GM12878 (cell line): Measurements from ENCODE around the gene TBXAS1. TPM values are rescaled to one million over a fixed set of nuclear protein-coding genes. Genes with fewer than 3 reads are reported as not detected.

Experiments
- ATAC-seq: fragments of 200-7000 bp; cut with Tn5 transposase; 3 replicates; pipeline ENCODE4 v1.9.1; 2020; ENCODE audit warnings: mild to moderate bottlenecking, moderate library complexity
- BruUV-seq: library from RNA; stranded (reverse); fragments of 400-500 nt; replicated peaks from 2 replicates; lab custom pipeline; 2021; lab: Mats Ljungman, UMichigan
- CTCF ChIA-PET: fragments of 300-600 bp; sonication (Branson Sonifier 250); formaldehyde crosslinking; extraction: SDS; loops from one replicate; lab custom pipeline; 2021; ENCODE audit warnings: inconsistent platforms; lab: Yijun Ruan, JAX
- POLR2A ChIA-PET: fragments of 350-600 bp; formaldehyde crosslinking; extraction: SDS; loops from one replicate; lab custom pipeline; 2021; ENCODE audit warnings: inconsistent platforms; lab: Charles Lee
- RAD21 ChIA-PET: fragments of 300-600 bp; sonication (Branson Sonifier 250); formaldehyde crosslinking; loops from one replicate; lab custom pipeline; 2023; ENCODE audit warnings: antibody characterized with exemption; ENCODE audit not compliant: unreplicated experiment; lab: Charles Lee
- SMC1A ChIA-PET: fragments of 300-600 bp; sonication (Branson Sonifier 250); formaldehyde crosslinking; loops from one replicate; lab custom pipeline; 2023; ENCODE audit not compliant: unreplicated experiment, uncharacterized antibody; lab: Charles Lee
- DNase-seq: peaks from one replicate; pipeline ENCODE4 v3.0.0-alpha.2; 2011; ENCODE audit warnings: low read depth, low spot score
- FAIRE-seq: peaks from 3 replicates; lab custom pipeline; 2011; peaks lifted over from hg19 to GRCh38; lab: Jason Lieb, UNC
- H2AFZ ChIP-seq: 2 replicates; pipeline ENCODE4 v1.6.0; 2011; ENCODE audit warnings: low read depth, low read length, control low read depth; ENCODE audit not compliant: control insufficient read depth
- H3K27ac ChIP-seq: 2 replicates; pipeline ENCODE4 v1.5.1; 2011; ENCODE audit warnings: control low read depth; ENCODE audit not compliant: control insufficient read depth, insufficient read depth
- H3K27me3 ChIP-seq, 2 experiments: replicated peaks in 1 of 2; 2 replicates each; pipeline versions ENCODE4 v1.6.0 to v1.6.1; 2011; ENCODE audit warnings: low read length in 1 of 2; ENCODE audit not compliant: control insufficient read depth in 2 of 2, insufficient read depth in 2 of 2
- H3K36me3 ChIP-seq, 2 experiments: 2 replicates each; pipeline ENCODE4 v1.5.1; 2011; ENCODE audit warnings: low read length in 1 of 2; ENCODE audit not compliant: control insufficient read depth in 2 of 2, insufficient read depth in 2 of 2
- H3K4me1 ChIP-seq: 2 replicates; pipeline ENCODE4 v1.6.1; 2011; ENCODE audit warnings: mild to moderate bottlenecking, low read length, moderate library complexity, mixed read lengths; ENCODE audit not compliant: control insufficient read depth, insufficient read depth
- H3K4me2 ChIP-seq: 2 replicates; pipeline ENCODE4 v1.6.0; 2011; ENCODE audit warnings: control low read depth; ENCODE audit not compliant: control insufficient read depth, insufficient read depth
- H3K4me3 ChIP-seq: fragments of 200-600 bp; sonication (generic); 2 replicates; pipeline ENCODE4 v1.5.1; 2016
- H3K79me2 ChIP-seq: 2 replicates; pipeline ENCODE4 v1.6.0; 2011; ENCODE audit warnings: low read length; ENCODE audit not compliant: control insufficient read depth, insufficient read depth
- H3K9ac ChIP-seq: 2 replicates; pipeline ENCODE4 v1.8.0; 2011; ENCODE audit warnings: low read length, control low read depth, mixed read lengths; ENCODE audit not compliant: control insufficient read depth, insufficient read depth
- H3K9me3 ChIP-seq: replicated peaks from 3 replicates; pipeline ENCODE4 v1.5.1; 2011; ENCODE audit warnings: mild to moderate bottlenecking, low read length; ENCODE audit not compliant: control insufficient read depth, insufficient read depth
- H4K20me1 ChIP-seq: 2 replicates; pipeline ENCODE4 v1.6.0; 2011; ENCODE audit not compliant: control insufficient read depth, insufficient read depth
- CEBPB ChIP-seq, 2 experiments: fragments of 150-350 bp in 1 of 2; IDR thresholded peaks; 2 replicates each; pipeline ENCODE4 v1.6.1; 2012 to 2014; ENCODE audit warnings: low read depth in 2 of 2, low read length in 2 of 2, borderline replicate concordance in 1 of 2, inconsistent platforms in 1 of 2
- DPF2 ChIP-seq: fragments of 450-650 bp; IDR thresholded peaks from 2 replicates; pipeline ENCODE4 v1.6.1; 2017; ENCODE audit warnings: mild to moderate bottlenecking
- EED ChIP-seq: sonication (generic); IDR thresholded peaks from 2 replicates; pipeline ENCODE4 v1.6.1; 2016; ENCODE audit warnings: antibody characterized with exemption, low read depth
- JUNB ChIP-seq: IDR thresholded peaks from 2 replicates; pipeline ENCODE4 v1.6.1; 2016; ENCODE audit warnings: antibody characterized with exemption, mild to moderate bottlenecking
- KDM1A ChIP-seq: fragments of 200-600 bp; sonication (generic); IDR thresholded peaks from 2 replicates; pipeline ENCODE4 v1.6.1; 2016; ENCODE audit warnings: borderline replicate concordance
- MEF2A ChIP-seq: IDR thresholded peaks from 2 replicates; pipeline ENCODE4 v1.6.1; 2011; ENCODE audit warnings: low read depth, mild to moderate bottlenecking, low read length, moderate library complexity; ENCODE audit not compliant: insufficient read depth
- PAX8 ChIP-seq: fragments of 450-650 bp; IDR thresholded peaks from 2 replicates; pipeline ENCODE4 v1.6.1; 2017; ENCODE audit warnings: mild to moderate bottlenecking, moderate library complexity
- PML ChIP-seq: IDR thresholded peaks from 2 replicates; pipeline ENCODE4 v1.6.1; 2012; ENCODE audit warnings: low read length, inconsistent platforms
- RCOR1 ChIP-seq: conservative IDR thresholded peaks from 2 replicates; pipeline ENCODE4 v1.6.1; 2012; ENCODE audit warnings: low read depth, low read length, improper control_type of control experiment
- SPI1 ChIP-seq: IDR thresholded peaks from 2 replicates; pipeline ENCODE4 v1.6.1; 2011; ENCODE audit warnings: low read depth, mild to moderate bottlenecking, low read length, moderate library complexity, borderline replicate concordance; ENCODE audit not compliant: insufficient read depth
- WGBS: methylation state at CpG from one replicate; pipeline ENCODE4 v1.1.6; 2016; ENCODE audit warnings: low lambda C conversion rate; ENCODE audit not compliant: insufficient replicate concordance, insufficient coverage; ENCODE audit errors: missing lambda C conversion rate; 5-methylcytosine and 5-hydroxymethylcytosine counted together
- in situ Hi-C: fragments of 300-500 bp; cut with MboI; formaldehyde crosslinking; loops from 9 replicates; pipeline ENCODE4 v1.14.3; 2018; ENCODE audit warnings: mixed read lengths
- intact Hi-C: fragments of 100-400 bp; cut with micrococcal nuclease; formaldehyde crosslinking; loops from one replicate; pipeline ENCODE4 v1.14.2; 2022; ENCODE audit not compliant: unreplicated experiment
- polyA plus RNA-seq, 11 experiments: library from polyadenylated mRNA; depleted of rRNA in 4 of 11; unstranded in 6 of 11; stranded (reverse) in 5 of 11; fragments of >200 nt; fragmentation: Nextera tagmentation in 4 of 11; fragmentation: Illumina TruSeq in 1 of 11; extraction: Ambion mirVana in 4 of 11; extraction: Trizol in 1 of 11; gene quantifications; 1 replicate in 1 of 11; 2 replicates in 10 of 11; pipeline versions ENCODE4 v1.2.1 to v1.2.3, GENCODE V29; 2011 to 2016; ENCODE audit warnings: inconsistent platforms in 2 of 11, missing spikeins in 2 of 11, low read depth in 1 of 11
- total RNA-seq, 4 experiments: library from RNA; depleted of rRNA in 3 of 4; stranded (reverse); fragments of >200 nt in 3 of 4; fragmentation: Illumina TruSeq in 1 of 4; extraction: Trizol in 1 of 4; gene quantifications; 2 replicates each; pipeline versions ENCODE4 v1.2.1 to v1.2.3, GENCODE V29; 2013 to 2021
- TF ChIP-seq, protein P1 (sequence below): fragments of 450-650 bp; formaldehyde crosslinking; IDR thresholded peaks from 2 replicates; pipeline ENCODE4 v1.4.0; 2022; ENCODE audit warnings: mild to moderate bottlenecking, moderate library complexity
- TF ChIP-seq, protein P2 (sequence below): IDR thresholded peaks from 2 replicates; pipeline ENCODE4 v1.6.1; 2011; ENCODE audit warnings: mild to moderate bottlenecking, low read depth, low read length, moderate library complexity; ENCODE audit not compliant: insufficient replicate concordance
- TF ChIP-seq, protein P3 (sequence below): fragments of 150-350 bp; IDR thresholded peaks from 2 replicates; pipeline ENCODE4 v1.6.1; 2016; ENCODE audit warnings: low read depth, low read length

Gene TBXAS1
- total and polyA plus RNA-seq, 10 of the 15 experiments (the other 5 are each of a cell fraction or from before 2014, with no cell fraction given) = 1.5 to 32.7 (median 16.3) TPM

DNA sequence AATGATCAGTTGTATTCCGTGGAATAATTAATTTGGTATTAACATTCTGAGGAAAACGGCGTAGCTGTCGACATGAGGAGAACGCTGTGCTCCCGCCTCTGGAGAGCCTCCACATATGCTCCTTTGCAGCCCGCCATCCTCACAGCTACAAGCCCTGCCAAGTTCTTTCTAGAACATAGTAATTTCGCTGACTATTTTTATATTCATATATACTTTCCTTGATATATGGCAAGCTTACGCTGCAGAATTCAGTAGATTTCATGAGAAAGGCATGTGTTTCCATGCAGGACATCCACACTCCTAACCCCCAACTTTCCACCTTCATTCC is 45.2 kb downstream of the TBXAS1 start (continued):
- TF ChIP-seq, protein P1, sequence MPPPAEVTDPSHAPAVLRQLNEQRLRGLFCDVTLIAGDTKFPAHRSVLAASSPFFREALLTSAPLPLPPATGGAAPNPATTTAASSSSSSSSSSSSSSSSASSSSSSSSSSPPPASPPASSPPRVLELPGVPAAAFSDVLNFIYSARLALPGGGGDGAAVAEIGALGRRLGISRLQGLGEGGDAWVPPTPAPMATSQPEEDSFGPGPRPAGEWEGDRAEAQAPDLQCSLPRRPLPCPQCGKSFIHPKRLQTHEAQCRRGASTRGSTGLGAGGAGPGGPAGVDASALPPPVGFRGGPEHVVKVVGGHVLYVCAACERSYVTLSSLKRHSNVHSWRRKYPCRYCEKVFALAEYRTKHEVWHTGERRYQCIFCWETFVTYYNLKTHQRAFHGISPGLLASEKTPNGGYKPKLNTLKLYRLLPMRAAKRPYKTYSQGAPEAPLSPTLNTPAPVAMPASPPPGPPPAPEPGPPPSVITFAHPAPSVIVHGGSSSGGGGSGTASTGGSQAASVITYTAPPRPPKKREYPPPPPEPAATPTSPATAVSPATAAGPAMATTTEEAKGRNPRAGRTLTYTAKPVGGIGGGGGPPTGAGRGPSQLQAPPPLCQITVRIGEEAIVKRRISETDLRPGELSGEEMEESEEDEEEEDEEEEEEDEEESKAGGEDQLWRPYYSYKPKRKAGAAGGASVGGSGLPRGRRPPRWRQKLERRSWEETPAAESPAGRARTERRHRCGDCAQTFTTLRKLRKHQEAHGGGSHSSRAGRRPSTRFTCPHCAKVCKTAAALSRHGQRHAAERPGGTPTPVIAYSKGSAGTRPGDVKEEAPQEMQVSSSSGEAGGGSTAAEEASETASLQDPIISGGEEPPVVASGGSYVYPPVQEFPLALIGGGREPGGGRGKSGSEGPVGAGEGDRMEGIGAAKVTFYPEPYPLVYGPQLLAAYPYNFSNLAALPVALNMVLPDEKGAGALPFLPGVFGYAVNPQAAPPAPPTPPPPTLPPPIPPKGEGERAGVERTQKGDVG = no peak
- TF ChIP-seq, all 136 proteins: peak for 0

DNA sequence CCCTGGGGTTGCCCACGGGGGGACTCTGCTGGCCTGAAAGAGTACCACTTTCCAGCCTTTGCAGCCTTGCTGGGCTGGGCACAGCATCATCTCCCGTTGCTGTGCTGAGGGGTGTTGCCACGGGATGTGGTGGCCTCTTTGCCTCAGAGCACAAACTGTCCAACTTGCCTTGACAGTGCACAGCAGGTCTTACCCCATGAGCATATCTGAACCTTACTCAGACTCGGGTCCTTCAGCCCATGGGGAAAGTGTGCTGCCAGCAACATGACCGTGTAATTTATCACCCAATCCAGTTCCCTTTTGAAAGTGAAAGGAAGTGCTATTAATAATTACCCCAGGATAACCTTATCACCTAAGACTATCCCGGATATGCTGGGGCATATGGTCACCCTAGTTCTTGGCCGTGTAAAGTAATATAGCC is 46.8 kb downstream of the TBXAS1 start:
- peak; percentile 86 for ATAC-seq
- ChIA-PET SMC1A (no interaction called here), POLR2A (no interaction called here), RAD21 (no interaction called here), CTCF (no interaction called here)
- DNase-seq = peak; percentile 15
- Histone ChIP-seq H3K27ac (no peak overlapping the region), H4K20me1 (no peaks in the 10 kb centered on the region), H3K4me2 (no peak overlapping the region), H3K79me2 (no peaks in the 10 kb centered on the region), H3K4me3 (no peak overlapping the region), H3K9me3 (no peaks in the 10 kb centered on the region), H3K9ac (no peak overlapping the region), H3K4me1 (no peaks in the 10 kb centered on the region; the same call in 1 of the 2 replicates), H3K27me3 (no peaks in the 10 kb centered on the region), H2AFZ (no peak overlapping the region), H3K36me3 (no peaks in the 10 kb centered on the region)
- BruUV-seq = no TSS peak
- in situ Hi-C loops (no loop called here), intact Hi-C loops (no loop called here)
- 38% methylated on average over 7 of the region's 7 CpGs for WGBS
- FAIRE-seq = peak; percentile 57
- TF ChIP-seq PML = no peak
- TF ChIP-seq EED = no peak
- no peak for TF ChIP-seq JUNB
- TF ChIP-seq PAX8 = no peak
- TF ChIP-seq RCOR1 = no peak
- TF ChIP-seq, protein P2, sequence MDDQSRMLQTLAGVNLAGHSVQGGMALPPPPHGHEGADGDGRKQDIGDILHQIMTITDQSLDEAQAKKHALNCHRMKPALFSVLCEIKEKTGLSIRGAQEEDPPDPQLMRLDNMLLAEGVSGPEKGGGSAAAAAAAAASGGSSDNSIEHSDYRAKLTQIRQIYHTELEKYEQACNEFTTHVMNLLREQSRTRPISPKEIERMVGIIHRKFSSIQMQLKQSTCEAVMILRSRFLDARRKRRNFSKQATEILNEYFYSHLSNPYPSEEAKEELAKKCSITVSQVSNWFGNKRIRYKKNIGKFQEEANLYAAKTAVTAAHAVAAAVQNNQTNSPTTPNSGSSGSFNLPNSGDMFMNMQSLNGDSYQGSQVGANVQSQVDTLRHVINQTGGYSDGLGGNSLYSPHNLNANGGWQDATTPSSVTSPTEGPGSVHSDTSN = no peak
- TF ChIP-seq KDM1A = no peak
- no peak for TF ChIP-seq CEBPB (IDR thresholded peaks at IDR 0.05; ENCODE audit: borderline replicate concordance in 1 of 2, low read depth in 2 of 2, low read length in 2 of 2)
- no peak for TF ChIP-seq MEF2A
- TF ChIP-seq SPI1 = peak; percentile 46
- TF ChIP-seq DPF2 = peak; percentile 17; the same call in 1 of the 2 replicates
- TF ChIP-seq, protein P3, sequence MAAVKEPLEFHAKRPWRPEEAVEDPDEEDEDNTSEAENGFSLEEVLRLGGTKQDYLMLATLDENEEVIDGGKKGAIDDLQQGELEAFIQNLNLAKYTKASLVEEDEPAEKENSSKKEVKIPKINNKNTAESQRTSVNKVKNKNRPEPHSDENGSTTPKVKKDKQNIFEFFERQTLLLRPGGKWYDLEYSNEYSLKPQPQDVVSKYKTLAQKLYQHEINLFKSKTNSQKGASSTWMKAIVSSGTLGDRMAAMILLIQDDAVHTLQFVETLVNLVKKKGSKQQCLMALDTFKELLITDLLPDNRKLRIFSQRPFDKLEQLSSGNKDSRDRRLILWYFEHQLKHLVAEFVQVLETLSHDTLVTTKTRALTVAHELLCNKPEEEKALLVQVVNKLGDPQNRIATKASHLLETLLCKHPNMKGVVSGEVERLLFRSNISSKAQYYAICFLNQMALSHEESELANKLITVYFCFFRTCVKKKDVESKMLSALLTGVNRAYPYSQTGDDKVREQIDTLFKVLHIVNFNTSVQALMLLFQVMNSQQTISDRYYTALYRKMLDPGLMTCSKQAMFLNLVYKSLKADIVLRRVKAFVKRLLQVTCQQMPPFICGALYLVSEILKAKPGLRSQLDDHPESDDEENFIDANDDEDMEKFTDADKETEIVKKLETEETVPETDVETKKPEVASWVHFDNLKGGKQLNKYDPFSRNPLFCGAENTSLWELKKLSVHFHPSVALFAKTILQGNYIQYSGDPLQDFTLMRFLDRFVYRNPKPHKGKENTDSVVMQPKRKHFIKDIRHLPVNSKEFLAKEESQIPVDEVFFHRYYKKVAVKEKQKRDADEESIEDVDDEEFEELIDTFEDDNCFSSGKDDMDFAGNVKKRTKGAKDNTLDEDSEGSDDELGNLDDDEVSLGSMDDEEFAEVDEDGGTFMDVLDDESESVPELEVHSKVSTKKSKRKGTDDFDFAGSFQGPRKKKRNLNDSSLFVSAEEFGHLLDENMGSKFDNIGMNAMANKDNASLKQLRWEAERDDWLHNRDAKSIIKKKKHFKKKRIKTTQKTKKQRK = no peak
